DMS 273 treated with DMSO at 0.1 percent for 48 hours (cell line): Measurements from ENCODE around the gene IRGQ.
"Not testable (repeated sequence)": the region's sequence is repeated elsewhere in the genome, so short reads cannot be mapped to it uniquely, and the experiment has no call there.

Experiments
- DNase-seq: peaks from one replicate; lab custom pipeline; 2025; lab: John Stamatoyannopoulos, UW

IRGQ gene

GRCh38 chr19:43623889-43624670, 28.1 kb upstream of the IRGQ start:
- no peak for DNase-seq

- no peak for DNase-seq
Observed at GRCh38 chr19:43622956-43623355, 27.0 kb upstream of the IRGQ start.

GRCh38 chr19:43622070-43622469, 26.1 kb upstream of the IRGQ start:
- DNase-seq: no peak

- no peak for DNase-seq
Observed at GRCh38 chr19:43620061-43621001, 24.4 kb upstream of the IRGQ start.

DNA sequence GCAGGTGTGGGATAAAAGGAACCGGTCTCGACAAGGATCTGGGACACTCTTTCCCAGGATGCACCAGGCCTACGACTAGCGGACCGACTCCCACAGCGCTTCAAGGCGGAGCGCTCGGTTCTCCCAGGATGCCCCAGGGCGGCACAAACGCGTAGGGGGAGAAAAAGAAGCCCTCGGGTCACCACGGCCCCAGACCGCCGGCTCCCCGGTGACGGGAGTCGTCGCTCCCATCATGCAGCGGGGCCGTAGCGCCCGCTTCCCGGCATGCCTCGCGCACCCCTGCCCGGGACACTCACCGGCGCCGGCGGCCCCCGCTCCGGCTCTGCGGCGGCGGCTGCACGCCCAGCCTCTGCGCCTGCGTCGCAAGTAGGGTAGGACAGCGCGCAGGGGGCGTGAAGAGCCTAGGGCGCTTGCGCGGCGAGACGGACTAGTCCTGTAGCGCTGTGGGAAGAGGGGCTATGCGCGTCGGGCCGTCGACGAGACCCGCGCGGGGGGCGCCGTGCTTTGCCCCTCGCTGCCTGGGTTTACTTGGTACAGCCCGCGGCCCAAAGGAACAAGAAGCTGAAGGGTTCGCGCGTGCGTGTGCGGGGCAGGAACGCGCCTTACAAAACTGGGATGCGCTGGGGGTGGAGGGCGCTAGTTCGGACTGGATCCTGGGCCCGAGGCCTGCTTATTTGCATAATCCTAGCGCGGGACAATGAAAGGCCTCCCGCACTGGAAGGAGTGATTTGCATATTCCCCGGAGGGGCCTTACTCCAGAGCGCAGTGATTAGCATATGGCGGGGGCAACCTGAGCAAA, 23.5 kb upstream of the IRGQ start, which contains the start of gene ZNF428:
TSS of gene ZNF428 (minus strand) at position 368 of the 799 bp plus-strand sequence. CDS start 5,325 bp downstream, outside the sequence.
- peak; percentile 81 for DNase-seq

DNA sequence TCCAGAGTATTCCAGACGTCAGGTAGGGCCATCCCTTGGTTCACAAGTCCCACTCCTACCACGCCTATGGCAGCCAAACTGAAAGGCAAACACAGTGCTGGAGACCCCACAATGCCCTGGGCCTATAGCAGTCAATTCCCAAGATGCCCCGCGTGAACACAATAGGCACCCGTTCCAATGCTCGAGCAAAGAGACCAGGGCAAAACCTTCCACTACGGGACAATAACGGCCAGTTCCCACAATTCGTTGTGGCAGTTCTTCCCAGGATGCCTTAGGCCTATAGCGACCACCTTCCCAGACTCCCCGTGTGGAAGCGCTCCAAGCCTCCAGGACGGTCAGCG, 23.0 kb upstream of the IRGQ start:
- DNase-seq: no peak

- DNase-seq: no peak
Observed at GRCh38 chr19:43616954-43617353, 21.0 kb upstream of the IRGQ start.

- no peak for DNase-seq
Observed at GRCh38 chr19:43616306-43616705, 20.4 kb upstream of the IRGQ start.

- DNase-seq: no peak
Observed at GRCh38 chr19:43612374-43612773, 16.4 kb upstream of the IRGQ start.

DNA sequence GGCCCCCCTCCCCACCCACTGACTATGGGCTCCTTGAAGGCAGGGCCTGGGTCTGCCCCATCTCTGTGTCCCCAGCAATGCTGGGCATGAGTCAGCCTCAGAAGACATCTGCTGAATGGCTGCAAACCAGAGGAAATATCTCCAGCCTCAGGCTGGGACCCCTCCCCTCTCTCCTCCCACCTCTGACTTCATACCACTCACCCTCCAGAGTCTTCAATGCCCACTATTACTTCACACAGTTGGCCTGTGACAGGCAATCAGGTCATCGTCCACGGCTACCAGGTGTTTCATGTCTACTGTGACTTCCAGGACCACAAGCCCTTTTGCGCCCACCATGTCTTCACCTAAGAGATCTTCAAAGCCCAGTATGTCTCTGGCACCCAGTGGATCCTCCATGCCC, 15.9 kb upstream of the IRGQ start, which contains the start of gene SRRM5:
TSS of gene SRRM5 (plus strand) at position 301 of the 400 bp plus-strand sequence. CDS start at position 335, 34 bp downstream.
- no peak for DNase-seq

DNA sequence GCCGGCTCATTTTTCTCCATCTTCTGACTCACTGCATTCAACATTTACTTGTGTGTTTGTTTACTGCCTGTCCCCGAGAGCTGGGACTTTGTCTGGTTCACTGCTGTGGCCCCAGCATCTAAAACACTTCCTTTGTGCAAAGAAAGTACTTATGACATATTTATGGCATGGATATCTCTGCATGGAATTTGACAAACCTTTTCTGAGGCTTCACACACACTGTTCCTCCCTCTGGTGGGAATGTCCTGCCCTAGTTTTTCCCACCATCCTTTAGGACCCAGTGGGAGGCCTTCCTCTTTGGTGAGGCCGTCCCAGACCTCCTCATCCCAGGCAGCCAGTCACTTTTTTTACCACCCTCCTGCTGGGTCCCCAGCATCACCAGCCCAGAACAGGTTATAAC, 14.6 kb upstream of the IRGQ start:
- no peak for DNase-seq

DNA sequence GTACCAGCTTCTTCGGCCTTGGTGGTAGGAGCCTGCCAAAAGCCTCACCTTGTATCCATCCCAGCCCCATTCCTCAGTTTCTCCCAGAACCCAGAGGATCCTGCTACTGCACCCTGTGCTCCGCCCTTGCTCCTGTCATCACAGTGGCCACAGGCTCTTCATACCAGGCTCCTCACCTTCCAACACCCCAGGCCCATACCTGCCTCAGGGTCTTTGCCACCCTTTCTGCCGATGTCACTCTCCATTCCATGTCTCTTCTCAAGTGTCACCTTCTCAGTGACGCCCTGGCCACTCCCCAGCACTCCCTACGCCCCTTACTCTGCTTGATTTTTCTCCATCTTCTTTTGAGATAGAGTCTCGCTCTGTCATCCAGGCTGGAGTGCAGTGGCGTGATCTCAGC, 13.9 kb upstream of the IRGQ start:
- DNase-seq: no peak

DNA sequence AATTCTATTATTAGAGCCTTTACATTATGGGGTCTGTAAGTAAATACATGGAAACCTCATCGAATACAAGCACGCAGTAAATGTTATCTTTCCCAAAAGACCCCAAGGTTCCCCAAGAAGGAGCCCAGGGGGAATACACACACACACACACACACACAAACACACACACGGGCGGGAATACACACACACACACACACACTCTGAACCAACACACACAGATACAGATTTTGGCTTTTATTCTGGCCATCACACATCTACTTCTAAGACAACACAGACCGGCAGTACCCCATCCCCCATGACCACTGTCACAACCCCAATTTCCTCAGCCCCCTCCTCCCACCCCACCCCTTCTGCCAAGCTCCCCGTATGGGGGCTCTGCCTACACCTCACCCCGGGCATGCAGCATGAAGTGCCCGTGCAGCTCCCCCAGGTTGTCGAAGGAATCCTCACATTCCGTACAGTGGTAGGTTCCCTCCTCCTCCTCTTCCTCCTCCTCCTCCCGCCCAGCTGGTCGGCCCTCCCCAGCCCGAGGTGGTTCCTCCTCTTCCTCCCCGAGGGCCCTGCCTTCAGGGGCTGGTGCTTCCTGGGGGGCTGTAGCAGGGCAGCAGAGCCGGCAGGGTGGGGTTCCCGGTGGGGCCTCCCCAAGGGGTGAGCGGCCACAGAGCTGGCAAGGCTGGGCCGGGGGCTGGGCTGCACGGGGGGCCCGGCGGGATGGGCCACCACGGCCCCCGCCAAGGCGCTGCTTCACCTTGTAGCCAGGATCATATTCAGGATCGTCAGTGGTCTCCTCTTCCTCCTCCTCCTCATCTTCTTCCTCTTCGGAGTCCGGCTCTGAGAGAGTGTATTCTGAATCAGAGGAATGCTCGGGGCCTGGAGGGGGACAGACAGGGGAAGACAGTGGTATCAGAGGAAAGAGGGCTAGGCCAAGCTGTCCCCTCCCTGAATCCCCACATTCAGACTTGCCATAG, 11.6 kb upstream of the IRGQ start:
- DNase-seq: no peak

- DNase-seq: peak; percentile 25
Observed at GRCh38 chr19:43606569-43607229, 10.8 kb upstream of the IRGQ start.

GRCh38 chr19:43605875-43606568, 10.1 kb upstream of the IRGQ start:
- DNase-seq: no peak

GRCh38 chr19:43600326-43600725, 4.4 kb upstream of the IRGQ start:
- not testable (repeated sequence) for DNase-seq

- no peak for DNase-seq
Observed at GRCh38 chr19:43599635-43600295, 3.8 kb upstream of the IRGQ start.

GRCh38 chr19:43598445-43599240, 2.7 kb upstream of the IRGQ start:
- no peak for DNase-seq
